Measurements from ENCODE around the gene EHBP1L1. TPM values are rescaled to one million over a fixed set of nuclear protein-coding genes. Genes with fewer than 3 reads are reported as not detected.

The EHBP1L1 gene
- total and polyA plus RNA-seq, 2 of the 8 experiments (the other 6 are each of a cell fraction or from before 2014, with no cell fraction given), result 4.3 to 6.6 TPM

- no peak for TF ChIP-seq GTF2F1 (IDR thresholded peaks at IDR 0.05; ENCODE audit: borderline replicate concordance, low read depth, low read length)
- no peak for TF ChIP-seq JUND (IDR thresholded peaks at IDR 0.05; ENCODE audit: low read length)
- TF ChIP-seq CTCF (IDR thresholded peaks at IDR 0.05; ENCODE audit: control extremely low read depth in 1 of 3, insufficient read depth in 1 of 3, low read depth in 1 of 3, low read length in 3 of 3), result peak in 2 of 3 experiments; percentile 38 to 46; a peak in 3 of 4 replicates
- TF ChIP-seq EZH2 (IDR thresholded peaks at IDR 0.05; ENCODE audit: low read depth, low read length, severe bottlenecking), result no peak
Observed at GRCh38 chr11:65547446-65548125, 28.3 kb upstream of the EHBP1L1 start (continued).
